Transverse colon (tissue), 4 donors: Measurements from ENCODE around the gene ZNF689.

ENCODE experiments used
- POLR2AphosphoS5 ChIP-seq, 3 donors: sonication (generic); formaldehyde crosslinking; IDR thresholded peaks; one replicate each; pipeline ENCODE4 v1.6.1; 2016; ENCODE audit warnings: antibody characterized with exemption in 3 of 3
- TF ChIP-seq, protein P1 (sequence below), 5 experiments: fragments of 200-600 bp in 3 of 5; fragments of 450-650 bp in 2 of 5; sonication (generic) in 3 of 5; IDR thresholded peaks; 1 replicate in 2 of 5; 2 replicates in 3 of 5; pipeline ENCODE4 v1.5.1; 2016 to 2017; ENCODE audit warnings: antibody characterized with exemption in 5 of 5, inconsistent platforms in 3 of 5, mild to moderate bottlenecking in 2 of 5, moderate library complexity in 1 of 5

DNA sequence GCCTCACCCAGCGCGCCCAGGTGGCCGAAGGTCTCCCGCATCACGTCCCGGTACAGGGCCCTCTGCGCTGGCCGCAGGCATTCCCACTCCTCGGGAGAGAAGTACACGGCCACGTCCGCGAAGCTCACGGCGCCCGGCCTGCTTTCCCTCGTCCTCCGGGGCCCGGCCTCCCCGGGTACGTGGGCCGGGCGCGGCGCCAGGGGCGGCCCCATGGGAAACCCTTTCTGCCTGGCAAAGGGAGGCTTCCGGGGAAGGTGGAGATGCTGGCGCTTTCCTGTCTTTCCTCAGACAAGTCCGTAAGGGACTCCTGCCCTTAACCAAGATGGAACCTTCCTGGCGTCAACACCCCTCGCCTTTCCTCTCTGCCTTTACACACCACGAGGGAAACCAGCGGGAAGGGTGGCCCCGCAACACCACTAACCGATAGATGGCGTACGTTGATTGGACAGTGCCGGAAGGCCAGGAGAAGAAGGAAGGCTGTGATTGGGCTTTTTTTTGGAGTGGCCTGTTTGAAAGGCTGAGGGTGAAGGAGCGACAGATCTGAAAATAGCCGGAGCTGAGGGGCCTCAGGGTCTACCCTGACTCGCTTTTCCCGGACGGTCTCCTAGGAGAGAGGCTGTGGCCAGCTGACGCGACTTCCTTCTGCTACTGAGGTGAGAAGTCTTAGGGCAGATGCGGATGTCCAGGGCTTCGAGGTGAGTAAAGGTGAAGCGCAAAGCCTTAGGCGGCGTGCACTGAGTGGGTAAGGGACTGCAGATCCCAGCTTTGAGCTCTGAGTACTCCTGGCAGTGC is 24.6 kb downstream of the ZNF689 start, which contains the start of gene ZNF785:
- peak; percentile 52 to 79 (median 59) for TF ChIP-seq POLR2AphosphoS5 (IDR thresholded peaks at IDR 0.05)
- TF ChIP-seq, protein P1, sequence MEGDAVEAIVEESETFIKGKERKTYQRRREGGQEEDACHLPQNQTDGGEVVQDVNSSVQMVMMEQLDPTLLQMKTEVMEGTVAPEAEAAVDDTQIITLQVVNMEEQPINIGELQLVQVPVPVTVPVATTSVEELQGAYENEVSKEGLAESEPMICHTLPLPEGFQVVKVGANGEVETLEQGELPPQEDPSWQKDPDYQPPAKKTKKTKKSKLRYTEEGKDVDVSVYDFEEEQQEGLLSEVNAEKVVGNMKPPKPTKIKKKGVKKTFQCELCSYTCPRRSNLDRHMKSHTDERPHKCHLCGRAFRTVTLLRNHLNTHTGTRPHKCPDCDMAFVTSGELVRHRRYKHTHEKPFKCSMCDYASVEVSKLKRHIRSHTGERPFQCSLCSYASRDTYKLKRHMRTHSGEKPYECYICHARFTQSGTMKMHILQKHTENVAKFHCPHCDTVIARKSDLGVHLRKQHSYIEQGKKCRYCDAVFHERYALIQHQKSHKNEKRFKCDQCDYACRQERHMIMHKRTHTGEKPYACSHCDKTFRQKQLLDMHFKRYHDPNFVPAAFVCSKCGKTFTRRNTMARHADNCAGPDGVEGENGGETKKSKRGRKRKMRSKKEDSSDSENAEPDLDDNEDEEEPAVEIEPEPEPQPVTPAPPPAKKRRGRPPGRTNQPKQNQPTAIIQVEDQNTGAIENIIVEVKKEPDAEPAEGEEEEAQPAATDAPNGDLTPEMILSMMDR (IDR thresholded peaks at IDR 0.05): peak in 2 of 5 experiments; percentile 18 to 22
